ENCODE results near the gene MREG. TPM values are rescaled to one million over a fixed set of nuclear protein-coding genes. Genes with fewer than 3 reads are reported as not detected.
"Not testable (repeated sequence)": the region's sequence is repeated elsewhere in the genome, so short reads cannot be mapped to it uniquely, and the experiment has no call there.

MREG gene
- total and polyA plus RNA-seq, 2 experiments from 2014 or later: 1.3 to 1.6 TPM

GRCh38 chr2:215966274-215966673 is 47.1 kb downstream of the MREG start:
- Histone ChIP-seq H3K27me3 (no peaks in the 10 kb centered on the region), H3K4me1 (ENCODE audit: low read depth) (peaks cover 9% of the 10 kb centered on the region), H3K27ac (no peak overlapping the region), H3K4me3 (no peak overlapping the region), H3K9me3 (ENCODE audit: low read depth) (no peaks in the 10 kb centered on the region), H3K36me3 (no peaks in the 10 kb centered on the region)
- TF ChIP-seq CTCF (IDR thresholded peaks at IDR 0.05; ENCODE audit: low read depth, low read length): no peak
- no peak for DNase-seq (ENCODE audit: low read depth in 1 of 2, low spot score in 1 of 2)

GRCh38 chr2:215965532-215966165 is 47.7 kb downstream of the MREG start:
- no peaks in the 10 kb centered on the region for H3K9me3 ChIP-seq (ENCODE audit: low read depth)
- no peak overlapping the region for H3K27ac ChIP-seq
- H3K4me1 ChIP-seq (ENCODE audit: low read depth): peaks cover 9% of the 10 kb centered on the region
- no peak for DNase-seq (ENCODE audit: low read depth in 1 of 2, low spot score in 1 of 2)
- H3K36me3 ChIP-seq: no peaks in the 10 kb centered on the region
- no peak overlapping the region for H3K4me3 ChIP-seq
- TF ChIP-seq CTCF (IDR thresholded peaks at IDR 0.05; ENCODE audit: low read depth, low read length): no peak
- no peaks in the 10 kb centered on the region for H3K27me3 ChIP-seq

GRCh38 chr2:215961981-215962380 is 51.4 kb downstream of the MREG start:
- H3K9me3 ChIP-seq (ENCODE audit: low read depth): no peaks in the 10 kb centered on the region
- TF ChIP-seq CTCF (IDR thresholded peaks at IDR 0.05; ENCODE audit: low read depth, low read length): no peak
- DNase-seq (ENCODE audit: low read depth in 1 of 2, low spot score in 1 of 2): no peak
- H3K27ac ChIP-seq: no peak overlapping the region
- no peak overlapping the region for H3K4me3 ChIP-seq
- H3K36me3 ChIP-seq: no peaks in the 10 kb centered on the region
- peaks cover 9% of the 10 kb centered on the region for H3K4me1 ChIP-seq (ENCODE audit: low read depth)
- no peaks in the 10 kb centered on the region for H3K27me3 ChIP-seq

GRCh38 chr2:215958257-215958656 is 55.1 kb downstream of the MREG start:
- Histone ChIP-seq H3K4me3 (no peak overlapping the region), H3K27me3 (no peaks in the 10 kb centered on the region), H3K9me3 (ENCODE audit: low read depth) (no peaks in the 10 kb centered on the region), H3K36me3 (no peaks in the 10 kb centered on the region), H3K27ac (no peak overlapping the region), H3K4me1 (ENCODE audit: low read depth) (no peaks in the 10 kb centered on the region)
- DNase-seq (ENCODE audit: low read depth in 1 of 2, low spot score in 1 of 2): no peak
- TF ChIP-seq CTCF (IDR thresholded peaks at IDR 0.05; ENCODE audit: low read depth, low read length): no peak

- H3K9me3 ChIP-seq (ENCODE audit: low read depth); H3K27ac ChIP-seq; H3K4me1 ChIP-seq (ENCODE audit: low read depth); H3K4me3 ChIP-seq; DNase-seq (ENCODE audit: low read depth in 1 of 2, low spot score in 1 of 2); H3K27me3 ChIP-seq; H3K36me3 ChIP-seq: not testable (repeated sequence)
Observed at GRCh38 chr2:215957354-215958122, 55.8 kb downstream of the MREG start.
